Esophagus squamous epithelium (tissue), 4 donors: ENCODE results near the gene TRIM10.

ENCODE experiments used
- POLR2A ChIP-seq, 4 donors: fragments of 450-650 bp; IDR thresholded peaks; one replicate each; pipeline ENCODE4 v1.6.1; 2017; ENCODE audit warnings: antibody characterized with exemption in 4 of 4, mild to moderate bottlenecking in 4 of 4, moderate library complexity in 3 of 4
- TF ChIP-seq, protein P1 (sequence below), 6 experiments: fragments of 450-650 bp in 4 of 6; fragments of 200-600 bp in 2 of 6; sonication (generic) in 2 of 6; IDR thresholded peaks; one replicate each; pipeline ENCODE4 v1.5.1; 2016 to 2019; ENCODE audit warnings: antibody characterized with exemption in 6 of 6, mild to moderate bottlenecking in 4 of 6, moderate library complexity in 4 of 6

DNA sequence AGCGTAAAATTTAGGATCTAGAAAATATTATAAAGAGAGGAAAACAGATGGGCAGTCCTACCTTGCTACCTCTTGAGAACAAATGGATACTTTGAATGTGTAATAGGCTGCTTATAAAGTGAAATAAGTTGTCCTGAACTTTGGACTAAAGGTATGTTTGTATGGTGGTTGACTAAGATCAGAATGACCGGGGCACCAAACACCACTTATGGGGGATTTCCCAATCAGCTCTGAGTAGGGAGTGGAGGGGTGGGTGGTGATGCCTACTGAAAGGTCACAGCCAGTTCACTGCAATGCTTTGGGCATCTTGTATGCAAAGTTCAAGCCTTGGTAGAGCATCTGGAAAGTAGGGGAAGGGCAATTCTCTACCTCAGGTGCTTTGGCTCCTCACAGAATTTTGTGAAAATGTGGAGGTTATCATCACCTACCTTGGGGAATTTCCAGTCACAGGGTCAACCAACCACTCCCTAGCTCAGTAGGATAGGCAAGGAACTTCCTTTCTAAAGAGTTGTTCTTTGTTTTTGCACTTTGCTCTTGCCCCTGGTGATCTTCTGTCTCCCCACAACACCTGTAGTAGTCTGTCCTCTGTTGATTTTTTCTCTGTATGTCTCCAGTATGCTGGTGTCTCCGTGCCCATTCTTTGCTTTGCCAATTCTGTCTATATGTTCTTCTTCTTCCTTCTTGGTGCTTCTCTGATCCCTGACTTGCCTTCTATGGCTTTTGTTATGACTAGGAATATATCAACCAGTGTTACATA lies 47.8 kb downstream of the TRIM10 start, which contains the start of gene TRIM31:
- TF ChIP-seq, protein P1, sequence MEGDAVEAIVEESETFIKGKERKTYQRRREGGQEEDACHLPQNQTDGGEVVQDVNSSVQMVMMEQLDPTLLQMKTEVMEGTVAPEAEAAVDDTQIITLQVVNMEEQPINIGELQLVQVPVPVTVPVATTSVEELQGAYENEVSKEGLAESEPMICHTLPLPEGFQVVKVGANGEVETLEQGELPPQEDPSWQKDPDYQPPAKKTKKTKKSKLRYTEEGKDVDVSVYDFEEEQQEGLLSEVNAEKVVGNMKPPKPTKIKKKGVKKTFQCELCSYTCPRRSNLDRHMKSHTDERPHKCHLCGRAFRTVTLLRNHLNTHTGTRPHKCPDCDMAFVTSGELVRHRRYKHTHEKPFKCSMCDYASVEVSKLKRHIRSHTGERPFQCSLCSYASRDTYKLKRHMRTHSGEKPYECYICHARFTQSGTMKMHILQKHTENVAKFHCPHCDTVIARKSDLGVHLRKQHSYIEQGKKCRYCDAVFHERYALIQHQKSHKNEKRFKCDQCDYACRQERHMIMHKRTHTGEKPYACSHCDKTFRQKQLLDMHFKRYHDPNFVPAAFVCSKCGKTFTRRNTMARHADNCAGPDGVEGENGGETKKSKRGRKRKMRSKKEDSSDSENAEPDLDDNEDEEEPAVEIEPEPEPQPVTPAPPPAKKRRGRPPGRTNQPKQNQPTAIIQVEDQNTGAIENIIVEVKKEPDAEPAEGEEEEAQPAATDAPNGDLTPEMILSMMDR (IDR thresholded peaks at IDR 0.05) = no peak
- no peak for TF ChIP-seq POLR2A (IDR thresholded peaks at IDR 0.05)
